Measurements from ENCODE around the gene RAB39A.
"Not testable (repeated sequence)": the region's sequence is repeated elsewhere in the genome, so short reads cannot be mapped to it uniquely, and the experiment has no call there.

- TF ChIP-seq CTCF (IDR thresholded peaks at IDR 0.05); ZFX (IDR thresholded peaks at IDR 0.05; ENCODE audit: borderline replicate concordance): not testable (repeated sequence)
These were observed 46.8 kb upstream of the RAB39A start for GRCh38 chr11:107881471-107881870.

Measured in 22Rv1 (cell line).